ENCODE results near the gene UGT1A3. TPM values are rescaled to one million over a fixed set of nuclear protein-coding genes. Genes with fewer than 3 reads are reported as not detected.

The UGT1A3 gene
- total RNA-seq, 4 donors from 2014 or later = 2.8 to 7.6 (median 3.4) TPM

DNA sequence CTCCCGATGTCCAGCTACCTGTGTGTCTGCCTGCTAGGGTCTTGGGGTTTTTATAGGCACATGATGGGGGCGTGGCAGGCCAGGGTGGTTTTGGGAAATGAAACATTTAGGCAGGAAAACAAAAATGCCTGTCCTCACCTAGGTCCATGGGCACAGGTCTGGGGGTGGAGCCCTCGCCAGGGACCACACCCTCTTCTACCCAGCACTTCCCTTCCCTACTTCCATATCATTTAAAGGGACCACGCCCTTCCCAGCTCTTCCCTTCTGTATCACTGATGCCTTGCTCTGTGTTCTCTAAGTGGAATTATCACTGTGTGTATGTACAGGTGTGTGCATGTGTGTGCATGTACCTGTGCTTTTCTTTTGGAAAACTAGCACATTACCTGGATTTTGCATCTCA, 37.6 kb downstream of the UGT1A3 start:
- Histone ChIP-seq H3K9me3 (no peaks in the 10 kb centered on the region), H3K4me3 (no peak overlapping the region), H3K27ac (no peak overlapping the region), H3K4me1 (peaks cover 0 to 6% (median 4%) of the 10 kb centered on the region in 3 donors), H3K27me3 (peaks cover 0 to 8% (median 0%) of the 10 kb centered on the region in 4 donors), H3K36me3 (peaks cover 0 to 49% (median 0%) of the 10 kb centered on the region in 3 donors)
- no peak for TF ChIP-seq POLR2A (IDR thresholded peaks at IDR 0.05)
- TF ChIP-seq CTCF (IDR thresholded peaks at IDR 0.05) = no peak
- DNase-seq = no peak
- intact Hi-C loops (cut with DNase I) = no loop called here
- 33 to 65% methylated on average over 2 of the region's 4 CpGs for WGBS, 2 donors

- intact Hi-C loops (cut with DNase I) = no loop called here
- no peaks in the 10 kb centered on the region for H3K4me1 ChIP-seq
- no peak overlapping the region for H3K27ac ChIP-seq
- whole genome bisulfite sequencing, 2 donors = 76 to 81% methylated on average over 4 of the region's 4 CpGs
- no peak for DNase-seq
- H3K36me3 ChIP-seq = peaks cover 0 to 65% (median 0%) of the 10 kb centered on the region in 3 donors
- H3K27me3 ChIP-seq = peaks cover 0 to 8% (median 0%) of the 10 kb centered on the region in 4 donors
- TF ChIP-seq POLR2A (IDR thresholded peaks at IDR 0.05) (no peak), CTCF (IDR thresholded peaks at IDR 0.05) (no peak)
- H3K9me3 ChIP-seq = no peaks in the 10 kb centered on the region
- no peak overlapping the region for H3K4me3 ChIP-seq
Observed at GRCh38 chr2:233768076-233768475, 39.2 kb downstream of the UGT1A3 start.

- Histone ChIP-seq H3K27me3 (peaks cover 0 to 8% (median 0%) of the 10 kb centered on the region in 4 donors), H3K4me1 (no peaks in the 10 kb centered on the region)
Observed at GRCh38 chr2:233769260-233769659, 40.4 kb downstream of the UGT1A3 start.

DNA sequence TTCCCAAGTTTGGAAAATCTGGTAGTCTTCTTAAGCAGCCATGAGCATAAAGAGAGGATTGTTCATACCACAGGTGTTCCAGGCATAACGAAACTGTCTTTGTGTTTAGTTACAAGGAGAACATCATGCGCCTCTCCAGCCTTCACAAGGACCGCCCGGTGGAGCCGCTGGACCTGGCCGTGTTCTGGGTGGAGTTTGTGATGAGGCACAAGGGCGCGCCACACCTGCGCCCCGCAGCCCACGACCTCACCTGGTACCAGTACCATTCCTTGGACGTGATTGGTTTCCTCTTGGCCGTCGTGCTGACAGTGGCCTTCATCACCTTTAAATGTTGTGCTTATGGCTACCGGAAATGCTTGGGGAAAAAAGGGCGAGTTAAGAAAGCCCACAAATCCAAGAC, 43.3 kb downstream of the UGT1A3 start:
- Histone ChIP-seq H3K4me3 (no peak overlapping the region), H3K27ac (no peak overlapping the region), H3K36me3 (peaks cover 0 to 79% (median 0%) of the 10 kb centered on the region in 3 donors), H3K4me1 (no peaks in the 10 kb centered on the region), H3K27me3 (no peaks in the 10 kb centered on the region), H3K9me3 (peaks cover 0 to 20% (median 0%) of the 10 kb centered on the region in 3 donors)
- 83 to 89% methylated on average over 8 to 15 of the region's 16 CpGs for WGBS, 2 donors
- TF ChIP-seq CTCF (IDR thresholded peaks at IDR 0.05) (no peak), POLR2A (IDR thresholded peaks at IDR 0.05) (no peak)
- DNase-seq = no peak
- intact Hi-C loops (cut with DNase I) = no loop called here

More at GRCh38 chr2:233769260-233769659, 40.4 kb downstream of the UGT1A3 start:
- TF ChIP-seq POLR2A (IDR thresholded peaks at IDR 0.05) (no peak), CTCF (IDR thresholded peaks at IDR 0.05) (no peak)
- Histone ChIP-seq H3K36me3 (peaks cover 0 to 77% (median 0%) of the 10 kb centered on the region in 3 donors), H3K4me3 (no peak overlapping the region), H3K27ac (no peak overlapping the region), H3K9me3 (no peaks in the 10 kb centered on the region)
- no peak for DNase-seq
- intact Hi-C loops (cut with DNase I) = no loop called here
- 87 to 93% methylated on average over 8 to 9 of the region's 9 CpGs for WGBS, 2 donors

DNA sequence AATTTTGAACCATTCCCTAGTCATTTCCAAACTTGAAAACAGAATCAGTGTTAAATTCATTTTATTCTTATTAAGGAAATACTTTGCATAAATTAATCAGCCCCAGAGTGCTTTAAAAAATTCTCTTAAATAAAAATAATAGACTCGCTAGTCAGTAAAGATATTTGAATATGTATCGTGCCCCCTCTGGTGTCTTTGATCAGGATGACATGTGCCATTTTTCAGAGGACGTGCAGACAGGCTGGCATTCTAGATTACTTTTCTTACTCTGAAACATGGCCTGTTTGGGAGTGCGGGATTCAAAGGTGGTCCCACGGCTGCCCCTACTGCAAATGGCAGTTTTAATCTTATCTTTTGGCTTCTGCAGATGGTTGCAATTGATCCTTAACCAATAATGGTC, 43.7 kb downstream of the UGT1A3 start:
- Histone ChIP-seq H3K27me3 (no peaks in the 10 kb centered on the region), H3K9me3 (peaks cover 0 to 20% (median 0%) of the 10 kb centered on the region in 3 donors), H3K27ac (no peak overlapping the region), H3K4me1 (no peaks in the 10 kb centered on the region), H3K36me3 (peaks cover 0 to 75% (median 0%) of the 10 kb centered on the region in 3 donors), H3K4me3 (no peak overlapping the region)
- TF ChIP-seq CTCF (IDR thresholded peaks at IDR 0.05) (no peak), POLR2A (IDR thresholded peaks at IDR 0.05) (no peak)
- no peak for DNase-seq
- intact Hi-C loops (cut with DNase I) = no loop called here
- WGBS, 2 donors = 68 to 80% methylated on average over 5 of the region's 5 CpGs
